ENCODE measurements around the gene WIPF2.

The WIPF2 gene

GRCh38 chr17:40327244-40327729, 108.2 kb downstream of the WIPF2 start:
- DNase-seq (ENCODE audit: low read depth in 2 of 2): no peak

GRCh38 chr17:40327735-40328385, 108.8 kb downstream of the WIPF2 start:
- no peak for DNase-seq (ENCODE audit: low read depth in 2 of 2)

- DNase-seq (ENCODE audit: low read depth in 2 of 2): no peak
Observed at GRCh38 chr17:40328386-40328766, 109.3 kb downstream of the WIPF2 start.

DNA sequence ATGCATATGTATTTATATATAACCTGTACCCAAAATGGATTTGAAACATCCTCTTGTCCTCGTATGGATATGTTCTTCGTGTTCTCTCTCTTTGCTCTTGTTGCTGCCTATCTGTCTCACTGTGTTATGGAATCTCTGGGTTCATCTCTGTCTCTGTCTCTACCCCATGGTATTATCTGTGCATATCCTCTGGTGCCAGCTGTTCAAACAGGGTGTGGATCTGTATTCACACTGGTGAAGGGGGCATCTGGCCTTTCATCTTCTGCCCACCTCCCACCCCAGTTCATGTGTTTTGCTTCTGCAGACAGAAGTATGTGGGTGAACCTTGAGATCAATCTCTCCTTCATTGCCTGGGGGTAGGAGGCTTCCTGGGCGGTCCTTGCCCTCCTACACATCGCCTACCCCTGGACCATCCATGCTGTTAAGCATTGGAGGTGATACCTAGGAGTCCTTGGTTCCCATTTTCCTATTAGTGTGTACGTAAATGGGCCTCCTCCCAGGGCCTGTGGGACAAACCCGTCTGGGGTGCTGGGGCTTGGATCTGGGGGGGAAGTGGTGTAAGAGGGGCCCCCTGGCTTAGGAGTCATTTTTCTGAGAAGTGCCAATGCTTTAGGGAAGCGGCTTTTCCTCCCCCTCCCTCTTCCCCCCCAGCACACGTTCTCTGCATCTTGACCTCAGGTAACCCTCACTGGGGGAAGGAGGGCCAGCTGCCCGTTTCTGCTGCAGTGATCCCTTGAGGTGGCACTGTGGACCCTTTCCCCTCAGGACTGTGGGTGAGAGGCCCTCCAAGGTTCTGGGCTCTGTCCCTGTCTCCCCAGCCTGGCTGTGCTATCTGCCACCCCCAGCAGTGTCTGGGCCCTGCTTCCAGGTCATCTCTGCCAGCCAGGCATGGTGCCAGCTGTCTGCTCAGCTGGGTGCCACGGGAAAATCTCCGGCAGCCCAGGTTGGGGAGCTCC, 111.0 kb downstream of the WIPF2 start:
- DNase-seq (ENCODE audit: low read depth in 2 of 2): no peak

DNA sequence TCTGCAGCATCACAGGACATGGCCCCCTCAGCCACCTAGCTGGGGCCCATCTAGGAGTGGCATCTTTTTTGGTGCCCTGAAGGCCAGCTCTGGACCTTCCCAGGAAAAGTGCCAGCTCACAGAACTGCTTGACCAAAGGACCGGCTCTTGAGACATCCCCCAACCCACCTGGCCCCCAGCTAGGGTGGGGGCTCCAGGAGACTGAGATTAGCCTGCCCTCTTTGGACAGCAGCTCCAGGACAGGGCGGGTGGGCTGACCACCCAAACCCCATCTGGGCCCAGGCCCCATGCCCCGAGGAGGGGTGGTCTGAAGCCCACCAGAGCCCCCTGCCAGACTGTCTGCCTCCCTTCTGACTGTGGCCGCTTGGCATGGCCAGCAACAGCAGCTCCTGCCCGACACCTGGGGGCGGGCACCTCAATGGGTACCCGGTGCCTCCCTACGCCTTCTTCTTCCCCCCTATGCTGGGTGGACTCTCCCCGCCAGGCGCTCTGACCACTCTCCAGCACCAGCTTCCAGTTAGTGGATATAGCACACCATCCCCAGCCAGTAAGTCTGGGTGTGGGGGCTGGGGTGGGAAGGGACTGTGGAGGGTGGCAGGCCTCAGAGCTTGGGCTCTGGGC, 111.9 kb downstream of the WIPF2 start:
- DNase-seq (ENCODE audit: low read depth in 2 of 2): no peak

DNA sequence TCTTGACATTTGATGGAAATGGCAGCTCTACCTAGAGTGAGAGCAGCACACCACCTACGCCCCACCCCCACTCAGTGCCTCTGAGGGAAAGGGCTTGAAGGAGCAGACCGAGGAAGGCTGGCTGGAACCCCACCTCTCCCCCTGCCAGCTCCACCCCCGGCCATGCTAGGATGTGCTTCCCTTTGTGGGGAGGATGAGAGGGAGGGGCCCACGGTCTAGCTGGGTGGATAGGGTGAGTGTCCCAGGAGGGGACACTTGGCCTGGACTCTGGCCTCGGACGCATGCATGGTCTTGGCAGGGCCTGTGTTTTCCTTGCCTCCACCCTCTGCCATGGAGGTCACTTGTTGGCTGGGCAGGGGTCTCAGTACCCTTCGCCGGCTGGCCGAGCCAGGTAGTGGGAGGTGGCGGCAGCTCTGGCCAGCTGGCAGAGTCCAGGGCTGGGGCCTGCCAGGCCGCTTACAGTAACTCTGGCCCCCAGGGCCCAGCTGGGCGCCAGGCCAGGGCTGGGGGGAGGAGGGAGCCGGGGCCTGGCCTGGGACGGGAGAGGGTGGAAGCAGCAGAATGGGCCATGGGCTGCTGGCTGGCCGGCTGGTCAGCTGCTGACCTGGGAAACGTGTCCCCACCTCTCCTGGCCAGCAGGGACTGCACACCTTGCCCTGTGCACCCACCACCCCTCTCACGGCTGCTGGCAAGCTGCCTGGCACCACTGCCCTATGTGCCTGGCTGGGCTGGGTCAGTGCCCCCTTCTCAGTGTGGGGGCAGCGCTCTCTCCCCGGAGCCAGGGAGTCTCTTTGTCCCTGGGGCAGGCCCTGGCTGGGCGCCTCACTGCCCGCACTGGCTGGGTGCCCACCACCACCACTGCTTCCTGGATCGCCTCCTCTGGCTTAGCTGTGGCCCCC, 112.9 kb downstream of the WIPF2 start:
- DNase-seq (ENCODE audit: low read depth in 2 of 2): no peak
